Measurements from ENCODE around the gene GALNT17.
"Not testable (repeated sequence)": the region's sequence is repeated elsewhere in the genome, so short reads cannot be mapped to it uniquely, and the experiment has no call there.

GALNT17 gene

GRCh38 chr7:71637578-71637977 is 505.6 kb downstream of the GALNT17 start:
- Histone ChIP-seq H3K27ac (ENCODE audit: low read depth, low read length) (no peak overlapping the region), H3K4me1 (ENCODE audit: control insufficient read depth, insufficient read depth, low read length) (no peaks in the 10 kb centered on the region), H3K27me3 (ENCODE audit: control insufficient read depth, insufficient read depth, low read length) (no peaks in the 10 kb centered on the region), H3K9ac (ENCODE audit: low read length) (no peak overlapping the region), H3K4me3 (ENCODE audit: low read length) (no peak overlapping the region), H3K36me3 (ENCODE audit: control insufficient read depth, insufficient read depth, low read length) (no peaks in the 10 kb centered on the region)

- Histone ChIP-seq H3K4me1 (ENCODE audit: control insufficient read depth, insufficient read depth, low read length) (no peaks in the 10 kb centered on the region), H3K9ac (ENCODE audit: low read length) (no peak overlapping the region), H3K4me3 (ENCODE audit: low read length) (no peak overlapping the region), H3K27me3 (ENCODE audit: control insufficient read depth, insufficient read depth, low read length) (no peaks in the 10 kb centered on the region), H3K27ac (ENCODE audit: low read depth, low read length) (no peak overlapping the region), H3K36me3 (ENCODE audit: control insufficient read depth, insufficient read depth, low read length) (no peaks in the 10 kb centered on the region)
These were observed 506.2 kb downstream of the GALNT17 start for GRCh38 chr7:71638108-71638507.

DNA sequence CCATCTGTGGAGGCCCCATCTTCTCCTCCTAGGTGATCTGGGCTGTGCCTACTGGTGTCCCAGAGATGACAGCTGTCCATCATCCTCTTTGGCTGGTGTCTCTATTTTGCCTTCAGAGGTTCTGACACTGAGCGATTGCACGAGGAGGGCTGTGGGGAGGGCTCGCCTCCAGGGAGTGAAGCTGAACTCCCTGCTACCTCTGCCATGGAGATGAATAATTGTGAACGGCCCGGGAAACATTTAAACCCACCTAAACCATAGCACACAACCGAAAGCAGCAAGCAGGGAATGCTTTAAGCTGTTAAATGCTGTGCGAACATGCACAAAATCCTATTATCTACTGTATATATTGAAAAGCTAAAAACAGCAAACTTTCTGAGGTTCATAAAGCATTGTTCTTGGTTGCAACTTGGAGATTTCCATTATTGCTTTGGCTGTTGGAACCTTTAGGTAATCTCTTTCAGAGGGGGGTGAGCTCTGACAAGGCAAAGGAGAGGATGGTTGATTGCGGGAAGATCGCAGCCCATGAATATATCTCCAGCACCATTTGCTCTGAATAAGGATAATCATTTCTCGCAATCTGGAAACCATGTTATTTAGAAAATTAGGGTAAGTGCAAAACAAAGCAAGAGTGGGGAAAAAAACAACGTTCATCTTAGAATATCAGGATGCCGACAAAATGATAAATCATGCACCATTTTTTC is 507.6 kb downstream of the GALNT17 start:
- Histone ChIP-seq H3K27me3 (ENCODE audit: control insufficient read depth, insufficient read depth, low read length) (no peaks in the 10 kb centered on the region), H3K36me3 (ENCODE audit: control insufficient read depth, insufficient read depth, low read length) (no peaks in the 10 kb centered on the region), H3K4me1 (ENCODE audit: control insufficient read depth, insufficient read depth, low read length) (no peaks in the 10 kb centered on the region), H3K4me3 (ENCODE audit: low read length) (no peak overlapping the region), H3K9ac (ENCODE audit: low read length) (no peak overlapping the region), H3K27ac (ENCODE audit: low read depth, low read length) (no peak overlapping the region)

- not testable (repeated sequence) for H3K27me3 ChIP-seq (ENCODE audit: control insufficient read depth, insufficient read depth, low read length); H3K4me1 ChIP-seq (ENCODE audit: control insufficient read depth, insufficient read depth, low read length); H3K36me3 ChIP-seq (ENCODE audit: control insufficient read depth, insufficient read depth, low read length); H3K4me3 ChIP-seq (ENCODE audit: low read length); H3K9ac ChIP-seq (ENCODE audit: low read length); H3K27ac ChIP-seq (ENCODE audit: low read depth, low read length)
These were observed 511.1 kb downstream of the GALNT17 start for GRCh38 chr7:71643031-71643430.

DNA sequence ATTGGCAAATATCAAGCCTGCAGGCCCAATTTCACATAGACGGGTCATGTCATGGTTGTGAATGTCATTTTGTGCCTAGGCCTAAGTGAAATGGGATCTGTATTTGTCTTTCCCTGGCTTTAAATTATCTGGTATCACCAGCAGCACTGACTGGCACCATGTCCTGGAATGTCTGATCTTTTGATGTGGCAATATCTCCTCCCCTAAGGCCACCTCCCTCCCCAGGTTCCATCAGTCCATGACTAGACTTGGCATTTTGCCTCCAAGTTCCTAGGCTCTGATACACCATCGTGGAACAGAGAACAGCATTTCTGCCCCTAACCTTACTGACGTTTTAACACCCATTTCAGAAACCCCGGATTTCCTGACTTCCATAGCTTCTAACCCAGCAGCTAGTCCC is 513.9 kb downstream of the GALNT17 start:
- H3K36me3 ChIP-seq (ENCODE audit: control insufficient read depth, insufficient read depth, low read length), result no peaks in the 10 kb centered on the region
- H3K9ac ChIP-seq (ENCODE audit: low read length), result no peak overlapping the region
- no peaks in the 10 kb centered on the region for H3K27me3 ChIP-seq (ENCODE audit: control insufficient read depth, insufficient read depth, low read length)
- no peak overlapping the region for H3K4me3 ChIP-seq (ENCODE audit: low read length)
- H3K27ac ChIP-seq (ENCODE audit: low read depth, low read length), result no peak overlapping the region
- no peaks in the 10 kb centered on the region for H3K4me1 ChIP-seq (ENCODE audit: control insufficient read depth, insufficient read depth, low read length)

GRCh38 chr7:71649812-71650211 is 517.9 kb downstream of the GALNT17 start:
- Histone ChIP-seq H3K4me1 (ENCODE audit: control insufficient read depth, insufficient read depth, low read length) (no peaks in the 10 kb centered on the region), H3K36me3 (ENCODE audit: control insufficient read depth, insufficient read depth, low read length) (no peaks in the 10 kb centered on the region), H3K4me3 (ENCODE audit: low read length) (no peak overlapping the region), H3K27me3 (ENCODE audit: control insufficient read depth, insufficient read depth, low read length) (no peaks in the 10 kb centered on the region), H3K27ac (ENCODE audit: low read depth, low read length) (no peak overlapping the region), H3K9ac (ENCODE audit: low read length) (no peak overlapping the region)

DNA sequence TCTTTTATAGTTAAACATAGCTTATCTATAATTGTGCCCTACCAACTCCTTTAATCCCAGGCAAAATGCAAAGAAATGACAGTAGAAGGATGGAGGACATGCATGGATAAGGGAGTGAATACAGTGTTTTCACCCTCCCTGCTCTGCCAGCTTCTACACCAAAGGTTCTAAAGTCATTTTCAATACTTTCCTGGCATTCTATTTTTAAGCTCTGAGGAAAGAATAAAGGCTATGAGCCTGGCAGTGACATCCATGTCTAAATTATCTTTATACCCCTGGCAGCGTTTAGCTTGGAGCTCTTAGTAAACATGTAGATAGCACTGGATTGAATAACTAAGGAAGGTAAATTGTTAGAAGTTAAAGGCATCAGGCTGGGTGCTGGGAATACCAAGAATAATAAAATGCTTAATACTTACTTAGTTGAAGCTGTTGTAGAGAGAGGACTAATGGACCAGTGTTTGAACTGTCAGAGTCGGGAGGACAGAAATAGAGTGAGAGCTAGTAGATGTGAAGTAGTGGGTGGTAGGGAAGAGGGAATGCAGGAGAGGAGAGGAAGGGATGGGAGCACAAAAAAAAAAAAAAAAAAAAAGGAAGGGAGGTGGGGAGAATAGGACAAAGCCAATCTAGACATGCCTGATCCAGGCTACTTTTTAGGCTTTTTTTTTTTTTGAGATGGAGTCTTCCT is 518.9 kb downstream of the GALNT17 start:
- no peak overlapping the region for H3K4me3 ChIP-seq (ENCODE audit: low read length)
- H3K27ac ChIP-seq (ENCODE audit: low read depth, low read length), result no peak overlapping the region
- H3K36me3 ChIP-seq (ENCODE audit: control insufficient read depth, insufficient read depth, low read length), result no peaks in the 10 kb centered on the region
- H3K27me3 ChIP-seq (ENCODE audit: control insufficient read depth, insufficient read depth, low read length), result no peaks in the 10 kb centered on the region
- no peak overlapping the region for H3K9ac ChIP-seq (ENCODE audit: low read length)
- H3K4me1 ChIP-seq (ENCODE audit: control insufficient read depth, insufficient read depth, low read length), result no peaks in the 10 kb centered on the region

- Histone ChIP-seq H3K27me3 (ENCODE audit: control insufficient read depth, insufficient read depth, low read length) (no peaks in the 10 kb centered on the region), H3K4me1 (ENCODE audit: control insufficient read depth, insufficient read depth, low read length) (no peaks in the 10 kb centered on the region), H3K27ac (ENCODE audit: low read depth, low read length) (no peak overlapping the region), H3K4me3 (ENCODE audit: low read length) (no peak overlapping the region), H3K9ac (ENCODE audit: low read length) (no peak overlapping the region), H3K36me3 (ENCODE audit: control insufficient read depth, insufficient read depth, low read length) (no peaks in the 10 kb centered on the region)
These were observed 520.6 kb downstream of the GALNT17 start for GRCh38 chr7:71652510-71652909.

GRCh38 chr7:71657386-71657785 is 525.4 kb downstream of the GALNT17 start:
- Histone ChIP-seq H3K36me3 (ENCODE audit: control insufficient read depth, insufficient read depth, low read length) (no peaks in the 10 kb centered on the region), H3K4me3 (ENCODE audit: low read length) (no peak overlapping the region), H3K9ac (ENCODE audit: low read length) (no peak overlapping the region), H3K27me3 (ENCODE audit: control insufficient read depth, insufficient read depth, low read length) (no peaks in the 10 kb centered on the region), H3K4me1 (ENCODE audit: control insufficient read depth, insufficient read depth, low read length) (no peaks in the 10 kb centered on the region), H3K27ac (ENCODE audit: low read depth, low read length) (no peak overlapping the region)

GRCh38 chr7:71659622-71660021 is 527.7 kb downstream of the GALNT17 start:
- Histone ChIP-seq H3K27me3 (ENCODE audit: control insufficient read depth, insufficient read depth, low read length) (no peaks in the 10 kb centered on the region), H3K9ac (ENCODE audit: low read length) (no peak overlapping the region), H3K4me3 (ENCODE audit: low read length) (no peak overlapping the region), H3K4me1 (ENCODE audit: control insufficient read depth, insufficient read depth, low read length) (no peaks in the 10 kb centered on the region), H3K36me3 (ENCODE audit: control insufficient read depth, insufficient read depth, low read length) (no peaks in the 10 kb centered on the region), H3K27ac (ENCODE audit: low read depth, low read length) (no peak overlapping the region)

GRCh38 chr7:71661671-71662224 is 529.8 kb downstream of the GALNT17 start:
- H3K27me3 ChIP-seq (ENCODE audit: control insufficient read depth, insufficient read depth, low read length), result no peaks in the 10 kb centered on the region
- no peak overlapping the region for H3K27ac ChIP-seq (ENCODE audit: low read depth, low read length)
- no peaks in the 10 kb centered on the region for H3K4me1 ChIP-seq (ENCODE audit: control insufficient read depth, insufficient read depth, low read length)
- no peak overlapping the region for H3K4me3 ChIP-seq (ENCODE audit: low read length)
- no peak overlapping the region for H3K9ac ChIP-seq (ENCODE audit: low read length)
- H3K36me3 ChIP-seq (ENCODE audit: control insufficient read depth, insufficient read depth, low read length), result no peaks in the 10 kb centered on the region

DNA sequence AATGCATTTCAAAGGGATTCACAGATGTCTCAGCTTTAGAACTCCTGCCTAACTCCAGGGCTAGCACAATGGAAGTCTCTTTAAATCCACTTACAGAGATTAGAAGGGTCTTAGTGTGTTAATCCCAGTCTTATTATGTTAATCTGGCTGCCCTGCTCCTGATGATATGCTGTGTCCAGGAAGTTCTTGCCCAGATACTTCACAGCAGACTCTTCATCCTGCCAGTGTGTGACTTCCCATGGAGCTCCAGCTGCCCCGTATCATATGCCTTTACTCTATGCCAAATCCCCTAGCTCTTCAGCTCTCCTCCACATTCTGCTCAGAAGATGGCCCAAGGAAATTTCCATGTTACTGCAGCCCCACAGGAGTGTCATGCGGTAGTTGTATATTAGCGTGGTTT is 533.8 kb downstream of the GALNT17 start:
- Histone ChIP-seq H3K4me3 (ENCODE audit: low read length) (no peak overlapping the region), H3K36me3 (ENCODE audit: control insufficient read depth, insufficient read depth, low read length) (no peaks in the 10 kb centered on the region), H3K27me3 (ENCODE audit: control insufficient read depth, insufficient read depth, low read length) (no peaks in the 10 kb centered on the region), H3K9ac (ENCODE audit: low read length) (no peak overlapping the region), H3K27ac (ENCODE audit: low read depth, low read length) (no peak overlapping the region), H3K4me1 (ENCODE audit: control insufficient read depth, insufficient read depth, low read length) (no peaks in the 10 kb centered on the region)

DNA sequence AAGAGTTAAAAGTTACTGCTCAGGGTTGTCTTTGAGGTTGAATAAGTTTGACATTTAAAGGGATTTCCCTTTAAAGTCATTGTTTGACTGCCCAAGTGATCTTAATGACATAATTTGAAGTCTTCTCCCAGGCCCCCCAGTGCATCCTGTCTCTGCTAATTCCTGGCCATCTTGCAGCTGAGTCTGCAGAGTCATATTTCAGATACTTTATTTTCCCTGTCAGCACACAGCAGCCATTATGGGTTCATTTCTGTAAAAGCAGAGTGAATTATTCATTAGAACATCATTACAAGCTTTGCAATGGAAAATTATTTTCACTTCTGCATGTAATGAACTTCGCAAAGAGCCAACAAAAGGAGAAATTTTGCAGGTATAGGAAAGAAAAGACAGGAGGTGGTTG is 536.6 kb downstream of the GALNT17 start:
- H3K27me3 ChIP-seq (ENCODE audit: control insufficient read depth, insufficient read depth, low read length), result no peaks in the 10 kb centered on the region
- no peak overlapping the region for H3K9ac ChIP-seq (ENCODE audit: low read length)
- no peak overlapping the region for H3K4me3 ChIP-seq (ENCODE audit: low read length)
- no peaks in the 10 kb centered on the region for H3K4me1 ChIP-seq (ENCODE audit: control insufficient read depth, insufficient read depth, low read length)
- H3K36me3 ChIP-seq (ENCODE audit: control insufficient read depth, insufficient read depth, low read length), result no peaks in the 10 kb centered on the region
- no peak overlapping the region for H3K27ac ChIP-seq (ENCODE audit: low read depth, low read length)
